OCI-LY1 (cell line): ENCODE data around the gene EPHA4.

ENCODE experiments used
- H2AFZ ChIP-seq: fragments of 200-600 bp; sonication (generic), shearing (Covaris generic); 2 replicates; pipeline ENCODE4 v1.6.0; 2014; ENCODE audit warnings: antibody characterized with exemption, mild to moderate bottlenecking, low read length
- H3F3A ChIP-seq: fragments of 200-600 bp; sonication (generic), shearing (Covaris generic); 2 replicates; pipeline ENCODE4 v1.6.0; 2014; ENCODE audit warnings: mild to moderate bottlenecking, antibody characterized with exemption, low read length, moderate library complexity; ENCODE audit not compliant: insufficient read depth
- H3K27ac ChIP-seq: fragments of 200-600 bp; sonication (generic); 2 replicates; pipeline ENCODE4 v1.5.1; 2014; ENCODE audit warnings: low read length, mixed run types, mild to moderate bottlenecking, low read depth; ENCODE audit not compliant: poor library complexity, severe bottlenecking
- H3K27me3 ChIP-seq: fragments of 200-600 bp; sonication (generic); 2 replicates; pipeline ENCODE4 v1.6.0; 2014; ENCODE audit warnings: antibody characterized with exemption, mild to moderate bottlenecking, low read length, moderate library complexity; ENCODE audit not compliant: insufficient read depth
- H3K36me3 ChIP-seq: fragments of 200-600 bp; sonication (generic); 2 replicates; pipeline ENCODE4 v1.6.1; 2014; ENCODE audit warnings: mild to moderate bottlenecking, antibody characterized with exemption, low read length, moderate library complexity, mixed read lengths; ENCODE audit not compliant: insufficient read depth
- H3K4me1 ChIP-seq: fragments of 200-600 bp; sonication (generic); 2 replicates; pipeline ENCODE4 v1.5.1; 2014; ENCODE audit warnings: mild to moderate bottlenecking, low read length, moderate library complexity; ENCODE audit not compliant: insufficient read depth, severe bottlenecking
- H3K4me2 ChIP-seq: fragments of 200-600 bp; sonication (generic), shearing (Covaris generic); 2 replicates; pipeline ENCODE4 v1.6.1; 2014; ENCODE audit warnings: low read length
- H3K4me3 ChIP-seq: fragments of 200-600 bp; sonication (generic); 2 replicates; pipeline ENCODE4 v1.5.1; 2014; ENCODE audit warnings: low read length, low read depth, mild to moderate bottlenecking, mixed read lengths; ENCODE audit not compliant: poor library complexity, severe bottlenecking
- H3K79me2 ChIP-seq: fragments of 200-600 bp; shearing (Covaris generic); 2 replicates; pipeline ENCODE4 v1.6.1; 2016; ENCODE audit warnings: mixed run types, low read length, mixed read lengths; ENCODE audit not compliant: insufficient read depth
- H3K9ac ChIP-seq: fragments of 200-600 bp; sonication (generic), shearing (Covaris generic); 2 replicates; pipeline ENCODE4 v1.6.1; 2014; ENCODE audit warnings: mild to moderate bottlenecking, low read length, mixed read lengths
- H3K9me2 ChIP-seq: fragments of 200-600 bp; sonication (generic), shearing (Covaris generic); 2 replicates; pipeline ENCODE4 v1.6.1; 2014; ENCODE audit warnings: low read depth, mild to moderate bottlenecking, low read length, mixed read lengths
- H3K9me3 ChIP-seq: fragments of 200-600 bp; shearing (Covaris generic); 2 replicates; pipeline ENCODE4 v1.6.1; 2014; ENCODE audit warnings: low read length, mixed read lengths
- H4K20me1 ChIP-seq: fragments of 200-600 bp; sonication (generic), shearing (Covaris generic); 2 replicates; pipeline ENCODE4 v1.6.0; 2016; ENCODE audit warnings: mild to moderate bottlenecking, low read length; ENCODE audit not compliant: insufficient read depth
- CTCF ChIP-seq: fragments of 200-600 bp; sonication (generic), shearing (Covaris generic); IDR thresholded peaks from 2 replicates; pipeline ENCODE4 v1.5.1; 2017; ENCODE audit warnings: mild to moderate bottlenecking, antibody characterized with exemption, low read length, moderate library complexity, mixed read lengths
- EZH2 ChIP-seq: fragments of 200-600 bp; sonication (generic), shearing (Covaris generic); IDR thresholded peaks from 2 replicates; pipeline ENCODE4 v1.8.0; 2017; ENCODE audit warnings: borderline replicate concordance, mixed run types, mild to moderate bottlenecking, antibody characterized with exemption, low read length, moderate library complexity, mixed read lengths

The EPHA4 gene

GRCh38 chr2:221463241-221463896 lies 108.7 kb downstream of the EPHA4 start:
- Histone ChIP-seq H3K9me2 (no peaks in the 10 kb centered on the region), H3K36me3 (no peaks in the 10 kb centered on the region), H3K27me3 (no peaks in the 10 kb centered on the region), H3K4me1 (no peaks in the 10 kb centered on the region), H2AFZ (no peak overlapping the region), H3K9ac (no peak overlapping the region), H3K9me3 (no peaks in the 10 kb centered on the region), H3K4me2 (no peak overlapping the region), H3F3A (no peaks in the 10 kb centered on the region), H3K79me2 (no peaks in the 10 kb centered on the region), H4K20me1 (no peaks in the 10 kb centered on the region), H3K27ac (no peak overlapping the region), H3K4me3 (no peak overlapping the region)
- TF ChIP-seq CTCF (no peak), EZH2 (no peak)

- Histone ChIP-seq H2AFZ (no peak overlapping the region), H3K9me2 (no peaks in the 10 kb centered on the region), H3K4me2 (no peak overlapping the region), H3K36me3 (no peaks in the 10 kb centered on the region), H4K20me1 (no peaks in the 10 kb centered on the region), H3K4me3 (no peak overlapping the region), H3K4me1 (no peaks in the 10 kb centered on the region), H3F3A (no peaks in the 10 kb centered on the region), H3K79me2 (no peaks in the 10 kb centered on the region), H3K27ac (no peak overlapping the region), H3K9me3 (no peaks in the 10 kb centered on the region), H3K27me3 (no peaks in the 10 kb centered on the region), H3K9ac (no peak overlapping the region)
- TF ChIP-seq CTCF: no peak
- TF ChIP-seq EZH2: no peak
Measured at GRCh38 chr2:221461901-221462300, 110.2 kb downstream of the EPHA4 start.

- no peak overlapping the region for H3K9ac ChIP-seq
- H3K36me3 ChIP-seq: no peaks in the 10 kb centered on the region
- no peaks in the 10 kb centered on the region for H3K27me3 ChIP-seq
- no peaks in the 10 kb centered on the region for H4K20me1 ChIP-seq
- no peak overlapping the region for H3K27ac ChIP-seq
- no peak overlapping the region for H3K4me3 ChIP-seq
- H2AFZ ChIP-seq: no peak overlapping the region
- H3K79me2 ChIP-seq: no peaks in the 10 kb centered on the region
- H3K9me2 ChIP-seq: no peaks in the 10 kb centered on the region
- no peaks in the 10 kb centered on the region for H3K9me3 ChIP-seq
- no peak for TF ChIP-seq EZH2
- no peaks in the 10 kb centered on the region for H3F3A ChIP-seq
- no peak overlapping the region for H3K4me2 ChIP-seq
- no peaks in the 10 kb centered on the region for H3K4me1 ChIP-seq
Measured at GRCh38 chr2:221460136-221460535, 112.0 kb downstream of the EPHA4 start.

GRCh38 chr2:221458578-221458977 lies 113.5 kb downstream of the EPHA4 start:
- no peaks in the 10 kb centered on the region for H3K36me3 ChIP-seq
- no peak overlapping the region for H2AFZ ChIP-seq
- H3K9ac ChIP-seq: no peak overlapping the region
- no peak overlapping the region for H3K27ac ChIP-seq
- no peaks in the 10 kb centered on the region for H4K20me1 ChIP-seq
- H3K79me2 ChIP-seq: no peaks in the 10 kb centered on the region
- H3K4me1 ChIP-seq: no peaks in the 10 kb centered on the region
- TF ChIP-seq EZH2 (no peak), CTCF (no peak)
- H3K9me3 ChIP-seq: no peaks in the 10 kb centered on the region
- no peak overlapping the region for H3K4me2 ChIP-seq
- H3F3A ChIP-seq: no peaks in the 10 kb centered on the region
- no peak overlapping the region for H3K4me3 ChIP-seq
- H3K27me3 ChIP-seq: no peaks in the 10 kb centered on the region
- H3K9me2 ChIP-seq: no peaks in the 10 kb centered on the region
